Measurements from ENCODE around the gene KIRREL2.
"Not testable (repeated sequence)": the region's sequence is repeated elsewhere in the genome, so short reads cannot be mapped to it uniquely, and the experiment has no call there.

The KIRREL2 gene

GRCh38 chr19:35869327-35870123 lies 12.8 kb downstream of the KIRREL2 start:
- peak in 1 of 2 donors; percentile 43 for DNase-seq (ENCODE audit: low read depth in 2 of 2)

GRCh38 chr19:35870124-35870736 lies 13.5 kb downstream of the KIRREL2 start:
- not testable (repeated sequence) for DNase-seq (ENCODE audit: low read depth in 2 of 2)

- no peak for DNase-seq (ENCODE audit: low read depth in 2 of 2)
Observed at GRCh38 chr19:35870798-35871197, 14.1 kb downstream of the KIRREL2 start.

DNA sequence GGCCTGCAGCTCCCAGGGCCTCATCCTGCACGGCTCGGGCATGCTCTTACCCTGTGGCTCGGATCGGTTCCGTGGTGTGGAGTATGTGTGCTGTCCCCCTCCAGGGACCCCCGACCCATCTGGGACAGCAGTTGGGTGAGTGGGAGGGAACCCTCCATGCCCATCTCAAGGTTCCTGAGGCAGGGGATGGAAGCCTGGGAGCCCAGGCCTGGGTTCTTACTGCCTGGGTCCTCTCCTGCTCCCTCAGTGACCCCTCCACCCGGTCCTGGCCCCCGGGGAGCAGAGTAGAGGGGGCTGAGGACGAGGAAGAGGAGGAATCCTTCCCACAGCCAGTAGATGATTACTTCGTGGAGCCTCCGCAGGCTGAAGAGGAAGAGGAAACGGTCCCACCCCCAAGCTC lies 14.9 kb downstream of the KIRREL2 start:
- no peak for DNase-seq (ENCODE audit: low read depth in 2 of 2)

DNA sequence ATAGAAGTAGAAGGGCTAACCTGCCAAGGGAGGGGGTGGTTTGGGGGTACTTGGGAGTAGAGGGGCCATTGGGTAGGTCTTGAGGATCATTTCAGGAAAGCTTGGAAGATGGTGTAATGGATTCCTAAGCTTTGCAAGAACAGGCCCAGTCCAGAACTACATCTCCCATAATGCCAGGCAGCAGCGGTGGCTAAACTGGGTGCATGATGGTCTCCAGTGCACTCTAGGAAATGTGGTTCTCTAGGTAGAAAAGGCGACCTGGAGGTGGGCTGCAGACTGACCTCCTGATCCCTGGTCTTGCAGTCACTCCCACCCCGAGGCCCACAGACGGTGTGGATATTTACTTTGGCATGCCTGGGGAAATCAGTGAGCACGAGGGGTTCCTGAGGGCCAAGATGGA lies 15.5 kb downstream of the KIRREL2 start:
- DNase-seq (ENCODE audit: low read depth in 2 of 2), result no peak

DNA sequence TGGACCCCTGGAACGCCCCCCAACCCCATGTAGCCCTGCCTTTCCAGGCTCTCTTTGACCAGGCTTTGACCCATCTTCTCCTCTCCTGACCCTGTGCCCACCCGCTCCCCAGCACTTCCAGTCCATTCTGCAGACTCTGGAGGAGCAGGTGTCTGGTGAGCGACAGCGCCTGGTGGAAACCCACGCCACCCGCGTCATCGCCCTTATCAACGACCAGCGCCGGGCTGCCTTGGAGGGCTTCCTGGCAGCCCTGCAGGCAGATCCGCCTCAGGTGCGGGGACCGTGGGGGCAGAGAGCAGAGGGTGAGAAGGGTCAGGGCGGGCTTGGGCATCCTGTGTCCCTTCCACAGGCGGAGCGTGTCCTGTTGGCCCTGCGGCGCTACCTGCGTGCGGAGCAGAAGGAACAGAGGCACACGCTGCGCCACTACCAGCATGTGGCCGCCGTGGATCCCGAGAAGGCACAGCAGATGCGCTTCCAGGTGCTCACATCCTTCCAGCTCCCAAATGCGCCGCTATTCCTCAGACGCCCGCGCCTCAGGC lies 17.8 kb downstream of the KIRREL2 start:
- DNase-seq (ENCODE audit: low read depth in 2 of 2), result no peak

GRCh38 chr19:35879068-35879467 lies 22.4 kb downstream of the KIRREL2 start:
- DNase-seq (ENCODE audit: low read depth in 2 of 2), result no peak

GRCh38 chr19:35879770-35880317 lies 23.1 kb downstream of the KIRREL2 start:
- no peak for DNase-seq (ENCODE audit: low read depth in 2 of 2)

DNA sequence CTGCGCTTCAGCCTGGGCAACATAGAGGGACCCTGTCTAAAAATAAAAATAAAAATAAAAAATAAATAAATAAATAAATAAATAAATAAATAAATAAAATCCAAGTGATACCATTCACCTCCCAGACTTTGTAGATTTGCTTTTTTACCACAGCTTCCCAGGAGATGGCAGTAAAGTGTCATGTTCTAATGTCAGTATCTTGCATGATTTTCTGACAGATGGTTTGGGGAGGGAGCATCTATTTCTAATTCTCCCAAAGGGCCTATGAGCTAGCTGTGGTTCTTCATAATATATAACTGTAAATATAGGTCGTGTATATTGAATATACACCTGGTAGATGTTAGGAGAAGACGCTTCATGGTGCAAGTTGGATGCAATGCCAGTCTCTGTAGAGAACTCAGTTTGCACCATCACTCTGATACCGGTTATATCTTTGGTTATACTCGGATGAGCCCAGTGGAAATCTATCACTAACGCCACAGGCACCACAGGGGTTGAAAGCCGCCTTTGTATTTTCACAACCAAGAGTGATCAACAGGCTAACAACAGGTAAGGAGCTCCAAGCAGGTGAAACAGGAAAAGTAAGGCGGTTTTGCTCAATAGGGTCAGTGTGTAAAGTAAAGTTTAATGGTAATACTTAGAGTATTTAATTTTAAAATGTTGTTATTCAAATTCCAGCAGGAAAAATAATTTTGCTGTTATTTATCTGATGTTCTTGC lies 25.6 kb downstream of the KIRREL2 start:
- no peak for DNase-seq (ENCODE audit: low read depth in 2 of 2)

DNA sequence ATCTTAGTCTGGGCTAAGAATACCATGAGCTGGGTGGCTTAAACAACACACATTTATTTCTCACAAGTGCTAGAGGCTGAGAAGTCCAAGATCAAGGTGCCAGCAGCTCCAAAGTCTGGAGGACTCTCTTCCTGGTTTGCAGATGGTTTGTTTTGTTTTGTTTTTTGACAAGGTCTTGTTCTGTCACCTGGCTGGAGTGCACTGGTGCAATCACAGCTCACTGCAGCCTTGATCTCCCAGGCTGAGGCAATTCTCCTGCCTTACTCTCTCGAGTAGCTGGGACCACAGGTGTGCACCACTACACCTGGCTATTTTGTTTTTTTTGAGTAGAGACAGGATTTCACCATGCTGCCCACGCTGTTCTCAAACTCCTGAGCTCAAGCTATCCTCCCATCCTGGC lies 27.2 kb downstream of the KIRREL2 start:
- DNase-seq (ENCODE audit: low read depth in 2 of 2), result no peak

GRCh38 chr19:35885225-35885738 lies 28.6 kb downstream of the KIRREL2 start:
- no peak for DNase-seq (ENCODE audit: low read depth in 2 of 2)

DNA sequence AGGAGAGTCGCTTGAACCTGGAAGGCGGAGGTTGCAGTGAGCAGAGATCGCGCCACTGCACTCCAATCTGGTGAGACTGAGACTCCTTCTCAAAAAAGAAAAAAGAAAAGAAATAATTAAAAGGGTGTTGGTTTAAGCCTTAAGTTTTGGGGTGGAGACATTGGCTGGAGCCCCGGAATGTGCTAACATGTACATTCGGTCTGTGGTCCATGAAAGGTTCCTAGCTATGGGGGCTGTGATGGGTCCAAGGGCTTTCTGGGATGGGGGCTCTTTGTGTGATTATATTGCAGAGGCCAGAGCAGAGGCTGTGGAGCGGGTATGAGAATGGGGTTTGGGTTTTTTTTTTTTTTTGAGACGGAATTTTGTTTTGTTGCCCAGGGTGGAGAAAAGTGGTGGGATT lies 29.2 kb downstream of the KIRREL2 start:
- no peak for DNase-seq (ENCODE audit: low read depth in 2 of 2)

DNA sequence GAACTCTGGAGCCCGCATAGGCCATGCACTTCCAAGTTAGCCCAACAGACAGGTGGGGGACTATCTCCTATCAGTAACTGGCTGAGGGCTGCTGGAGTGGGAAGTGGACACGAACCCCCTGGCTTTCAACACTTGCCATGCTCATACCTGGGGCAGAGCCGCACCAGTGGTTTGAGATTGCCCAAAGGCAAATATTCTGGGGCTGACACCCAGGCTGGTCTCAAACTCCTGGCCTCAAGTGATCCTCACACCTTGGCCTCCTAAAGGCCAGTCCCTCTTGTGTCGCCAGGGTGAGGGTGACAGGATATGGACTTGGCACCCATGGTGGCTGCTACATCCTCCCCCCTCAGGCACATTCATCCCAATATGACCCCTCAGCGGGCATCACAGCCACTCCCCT lies 30.5 kb downstream of the KIRREL2 start:
- DNase-seq (ENCODE audit: low read depth in 2 of 2), result no peak

- no peak for DNase-seq (ENCODE audit: low read depth in 2 of 2)
Observed at GRCh38 chr19:35888398-35888797, 31.7 kb downstream of the KIRREL2 start.

GRCh38 chr19:35889370-35890112 lies 32.8 kb downstream of the KIRREL2 start:
- DNase-seq (ENCODE audit: low read depth in 2 of 2), result no peak

- no peak for DNase-seq (ENCODE audit: low read depth in 2 of 2)
Observed at GRCh38 chr19:35890113-35890650, 33.5 kb downstream of the KIRREL2 start.

GRCh38 chr19:35891819-35892218 lies 35.1 kb downstream of the KIRREL2 start:
- not testable (repeated sequence) for DNase-seq (ENCODE audit: low read depth in 2 of 2)

- DNase-seq (ENCODE audit: low read depth in 2 of 2), result no peak
Observed at GRCh38 chr19:35894342-35894741, 37.6 kb downstream of the KIRREL2 start.

GRCh38 chr19:35895911-35896642 lies 39.4 kb downstream of the KIRREL2 start:
- no peak for DNase-seq (ENCODE audit: low read depth in 2 of 2)

DNA sequence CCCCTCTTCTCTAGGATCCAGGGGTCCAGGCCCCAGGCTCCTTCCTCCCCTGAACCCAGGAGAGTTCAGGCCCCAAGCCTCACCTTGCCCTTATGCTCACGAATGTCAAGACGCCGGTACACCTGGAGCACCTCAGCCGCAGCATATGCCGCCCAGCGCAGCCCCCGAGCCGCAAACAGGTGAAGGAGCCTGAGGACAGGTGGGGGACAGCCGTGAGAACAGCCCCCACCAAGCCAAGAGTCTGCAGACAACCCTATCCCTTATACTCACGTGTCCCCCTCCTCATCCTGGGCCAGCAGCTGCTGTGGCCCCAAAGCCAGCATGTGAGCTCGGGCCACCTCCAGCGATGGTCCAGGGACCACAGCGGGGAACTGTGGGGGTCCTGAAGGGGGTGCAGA lies 39.9 kb downstream of the KIRREL2 start:
- no peak for DNase-seq (ENCODE audit: low read depth in 2 of 2)
